KMS-11 (cell line): ENCODE results near the gene ABTB2.

Experiments
- H2AFZ ChIP-seq: fragments of 200-600 bp; sonication (generic); 2 replicates; pipeline ENCODE4 v1.6.1; 2016; ENCODE audit warnings: antibody characterized with exemption, mixed run types, low read depth
- H3K27ac ChIP-seq: fragments of 200-600 bp; sonication (generic); 2 replicates; pipeline ENCODE4 v1.6.1; 2016; ENCODE audit warnings: mild to moderate bottlenecking, mixed run types
- H3K27me3 ChIP-seq: fragments of 200-600 bp; sonication (generic); 2 replicates; pipeline ENCODE4 v1.6.1; 2017; ENCODE audit warnings: mild to moderate bottlenecking, low read depth, mixed run types, moderate library complexity; ENCODE audit not compliant: insufficient read depth
- H3K36me3 ChIP-seq: fragments of 200-600 bp; sonication (generic); 2 replicates; pipeline ENCODE4 v1.6.1; 2017; ENCODE audit warnings: mild to moderate bottlenecking, mixed run types; ENCODE audit not compliant: insufficient read depth
- H3K4me1 ChIP-seq: fragments of 200-600 bp; sonication (generic); 2 replicates; pipeline ENCODE4 v1.6.1; 2016; ENCODE audit warnings: mild to moderate bottlenecking, low read depth, mixed run types; ENCODE audit not compliant: poor library complexity, severe bottlenecking
- H3K4me2 ChIP-seq: fragments of 200-600 bp; sonication (generic); 2 replicates; pipeline ENCODE4 v1.7.0; 2016; ENCODE audit warnings: mild to moderate bottlenecking, mixed run types
- H3K4me3 ChIP-seq: fragments of 200-600 bp; sonication (generic); IDR thresholded peaks from 2 replicates; pipeline ENCODE4 v1.6.1; 2017; ENCODE audit warnings: low read depth, low read length, mixed read lengths; ENCODE audit not compliant: insufficient read depth
- H3K79me2 ChIP-seq: fragments of 200-600 bp; sonication (generic); 2 replicates; pipeline ENCODE4 v1.6.1; 2016; ENCODE audit warnings: low read depth, mixed run types; ENCODE audit not compliant: insufficient read depth
- H3K9ac ChIP-seq: fragments of 200-600 bp; sonication (generic); 2 replicates; pipeline ENCODE4 v1.6.1; 2016; ENCODE audit warnings: mild to moderate bottlenecking, mixed run types
- H4K20me1 ChIP-seq: fragments of 200-600 bp; sonication (generic); 2 replicates; pipeline ENCODE4 v1.6.1; 2016; ENCODE audit warnings: mild to moderate bottlenecking, mixed run types; ENCODE audit not compliant: insufficient read depth
- TF ChIP-seq, protein P1 (sequence below): fragments of 200-600 bp; sonication (generic); conservative IDR thresholded peaks from 2 replicates; pipeline ENCODE4 v1.6.1; 2017; ENCODE audit warnings: low read depth, mild to moderate bottlenecking, antibody characterized with exemption, low read length, moderate library complexity, mixed read lengths

The ABTB2 gene

DNA sequence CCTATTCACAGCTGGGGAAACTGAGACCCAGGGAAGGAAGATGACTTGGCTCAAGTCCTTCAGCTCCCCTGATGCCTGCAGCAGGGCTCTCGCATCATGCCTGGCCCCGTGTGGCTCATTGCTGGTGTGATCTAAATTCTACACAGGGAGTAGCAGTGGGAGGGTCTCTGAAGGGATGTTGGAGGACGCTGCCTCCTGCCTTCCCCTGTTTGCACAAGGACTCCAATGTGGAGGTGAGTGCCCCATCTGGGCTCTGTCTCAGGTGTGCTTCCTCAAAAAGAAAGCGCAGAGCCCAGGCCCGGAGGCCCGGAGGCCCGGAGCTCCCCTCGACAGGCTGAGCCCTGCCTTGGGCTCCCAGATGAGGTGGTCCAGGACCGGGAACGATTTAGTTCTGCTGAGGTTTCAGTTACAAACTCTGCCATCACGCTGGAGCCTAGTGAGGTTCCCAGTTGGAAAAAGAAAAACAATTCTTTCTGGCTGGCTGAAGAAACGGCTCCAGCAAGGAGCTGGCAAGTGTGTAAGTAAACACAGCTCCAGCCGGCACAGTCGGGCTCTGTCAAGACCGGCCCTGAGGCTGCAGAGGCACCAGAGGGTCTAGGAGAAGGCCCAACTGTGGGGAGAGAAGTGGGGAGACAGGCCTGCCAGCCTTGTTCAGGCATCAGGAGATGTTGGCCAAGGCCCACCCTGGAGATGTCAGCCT is 202.6 kb downstream of the ABTB2 start:
- Histone ChIP-seq H2AFZ (no peak overlapping the region), H3K36me3 (no peaks in the 10 kb centered on the region), H3K27me3 (no peaks in the 10 kb centered on the region), H3K9ac (no peak overlapping the region), H3K4me2 (no peak overlapping the region), H3K27ac (no peak overlapping the region), H4K20me1 (no peaks in the 10 kb centered on the region), H3K4me1 (no peaks in the 10 kb centered on the region), H3K4me3 (no peak overlapping the region), H3K79me2 (no peaks in the 10 kb centered on the region)
- TF ChIP-seq, protein P1, sequence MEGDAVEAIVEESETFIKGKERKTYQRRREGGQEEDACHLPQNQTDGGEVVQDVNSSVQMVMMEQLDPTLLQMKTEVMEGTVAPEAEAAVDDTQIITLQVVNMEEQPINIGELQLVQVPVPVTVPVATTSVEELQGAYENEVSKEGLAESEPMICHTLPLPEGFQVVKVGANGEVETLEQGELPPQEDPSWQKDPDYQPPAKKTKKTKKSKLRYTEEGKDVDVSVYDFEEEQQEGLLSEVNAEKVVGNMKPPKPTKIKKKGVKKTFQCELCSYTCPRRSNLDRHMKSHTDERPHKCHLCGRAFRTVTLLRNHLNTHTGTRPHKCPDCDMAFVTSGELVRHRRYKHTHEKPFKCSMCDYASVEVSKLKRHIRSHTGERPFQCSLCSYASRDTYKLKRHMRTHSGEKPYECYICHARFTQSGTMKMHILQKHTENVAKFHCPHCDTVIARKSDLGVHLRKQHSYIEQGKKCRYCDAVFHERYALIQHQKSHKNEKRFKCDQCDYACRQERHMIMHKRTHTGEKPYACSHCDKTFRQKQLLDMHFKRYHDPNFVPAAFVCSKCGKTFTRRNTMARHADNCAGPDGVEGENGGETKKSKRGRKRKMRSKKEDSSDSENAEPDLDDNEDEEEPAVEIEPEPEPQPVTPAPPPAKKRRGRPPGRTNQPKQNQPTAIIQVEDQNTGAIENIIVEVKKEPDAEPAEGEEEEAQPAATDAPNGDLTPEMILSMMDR, result no peak

DNA sequence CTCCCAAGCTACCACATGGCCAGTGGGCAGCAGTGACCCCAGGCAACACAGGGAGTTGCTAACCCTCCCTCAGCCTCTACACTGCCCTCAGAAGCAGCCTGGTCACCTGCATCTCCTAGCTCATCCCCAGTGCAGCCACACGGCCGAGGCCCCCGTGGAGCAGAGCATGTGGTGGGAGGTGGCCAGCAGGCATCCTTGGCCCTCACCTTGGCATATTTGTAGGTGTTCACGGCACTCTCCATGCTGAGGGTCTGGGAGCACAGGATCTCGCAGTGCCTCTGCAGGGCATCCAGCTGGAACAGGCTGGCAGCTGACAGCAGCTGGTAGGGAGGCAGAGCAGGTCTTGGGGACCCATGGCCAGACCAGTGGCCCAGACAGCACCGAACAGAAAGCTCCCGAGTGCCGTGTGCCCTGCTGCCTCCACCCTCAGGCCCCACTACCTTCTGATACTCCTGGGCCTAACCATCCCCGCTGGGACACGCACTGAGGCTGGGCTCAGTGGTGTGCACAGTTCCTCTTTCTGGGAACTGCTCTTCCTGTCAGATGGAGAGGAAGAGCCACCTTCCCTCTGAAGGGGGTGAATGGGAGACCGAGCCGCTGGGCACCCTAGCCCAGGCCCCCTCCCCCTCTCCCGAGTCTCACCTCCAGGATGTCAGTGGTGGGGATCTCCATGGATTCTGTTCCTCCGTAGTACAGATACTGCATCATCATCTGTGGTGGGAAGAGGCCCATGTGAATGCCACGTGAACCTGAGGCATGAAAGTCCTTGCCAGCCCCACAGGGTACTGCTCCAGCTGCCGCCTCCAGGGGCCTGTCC is 203.5 kb downstream of the ABTB2 start:
- no peak overlapping the region for H3K27ac ChIP-seq
- no peaks in the 10 kb centered on the region for H3K27me3 ChIP-seq
- H3K4me3 ChIP-seq, result no peak overlapping the region
- TF ChIP-seq, protein P1, result no peak
- H2AFZ ChIP-seq, result no peak overlapping the region
- H3K9ac ChIP-seq, result no peak overlapping the region
- no peaks in the 10 kb centered on the region for H3K4me1 ChIP-seq
- H4K20me1 ChIP-seq, result no peaks in the 10 kb centered on the region
- no peaks in the 10 kb centered on the region for H3K79me2 ChIP-seq
- H3K36me3 ChIP-seq, result no peaks in the 10 kb centered on the region
- H3K4me2 ChIP-seq, result no peak overlapping the region

- TF ChIP-seq, protein P1, result no peak
- Histone ChIP-seq H3K4me2 (no peak overlapping the region), H3K27ac (no peak overlapping the region), H3K9ac (no peak overlapping the region), H3K79me2 (no peaks in the 10 kb centered on the region), H3K36me3 (no peaks in the 10 kb centered on the region), H2AFZ (no peak overlapping the region), H3K27me3 (no peaks in the 10 kb centered on the region), H4K20me1 (no peaks in the 10 kb centered on the region), H3K4me3 (no peak overlapping the region), H3K4me1 (no peaks in the 10 kb centered on the region)
Observed at GRCh38 chr11:34151916-34152845, 205.6 kb downstream of the ABTB2 start.

GRCh38 chr11:34151166-34151565 is 206.6 kb downstream of the ABTB2 start:
- H4K20me1 ChIP-seq, result no peaks in the 10 kb centered on the region
- H3K27me3 ChIP-seq, result no peaks in the 10 kb centered on the region
- H3K79me2 ChIP-seq, result no peaks in the 10 kb centered on the region
- H3K4me3 ChIP-seq, result no peak overlapping the region
- H3K36me3 ChIP-seq, result 0 out of 2 replicates have a peak, but pooled peaks cover 3% of the 10 kb centered on the region
- H2AFZ ChIP-seq, result no peak overlapping the region
- no peak overlapping the region for H3K27ac ChIP-seq
- no peak overlapping the region for H3K9ac ChIP-seq
- no peaks in the 10 kb centered on the region for H3K4me1 ChIP-seq
- H3K4me2 ChIP-seq, result no peak overlapping the region
- TF ChIP-seq, protein P1, result no peak
